PC-3 (cell line): Measurements from ENCODE around the gene BIRC5.
A peak's percentile ranks its signal among the peaks of the same experiment; 100 is the strongest.

ENCODE experiments used
- EZH2 ChIP-seq: fragments of 300-600 bp; sonication (generic); IDR thresholded peaks from one replicate; pipeline ENCODE4 v1.6.1; 2017; ENCODE audit warnings: antibody characterized with exemption, mild to moderate bottlenecking, low read length; ENCODE audit not compliant: unreplicated experiment
- TF ChIP-seq, protein P1 (sequence below): fragments of 300-600 bp; sonication (generic); conservative IDR thresholded peaks from 2 replicates; pipeline ENCODE4 v1.5.1; 2017; ENCODE audit warnings: antibody characterized with exemption, low read depth, mild to moderate bottlenecking, low read length

DNA sequence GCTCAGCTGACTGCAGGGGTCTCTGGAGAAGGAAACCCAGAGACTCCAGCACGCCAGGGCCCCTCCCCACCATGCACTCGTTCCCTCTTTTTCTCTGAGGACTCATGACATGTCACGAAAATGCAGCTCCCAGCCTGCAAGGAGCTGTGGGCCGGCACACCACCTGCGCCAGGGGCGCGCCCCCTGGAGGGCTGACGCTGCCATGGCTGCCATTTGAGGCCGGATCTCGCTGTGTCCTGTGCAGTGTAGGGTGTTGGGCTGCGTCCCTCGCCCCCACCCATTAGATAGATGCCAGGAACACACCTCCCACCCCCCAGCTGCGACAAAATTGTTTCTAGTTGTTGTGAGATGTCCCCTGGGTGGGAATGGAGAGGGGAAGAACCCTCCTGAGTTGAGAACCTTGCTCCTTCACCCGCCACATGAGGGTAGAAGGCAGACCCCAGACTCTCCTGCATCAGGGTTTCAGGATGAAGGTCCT, 37.5 kb upstream of the BIRC5 start:
- TF ChIP-seq, protein P1, sequence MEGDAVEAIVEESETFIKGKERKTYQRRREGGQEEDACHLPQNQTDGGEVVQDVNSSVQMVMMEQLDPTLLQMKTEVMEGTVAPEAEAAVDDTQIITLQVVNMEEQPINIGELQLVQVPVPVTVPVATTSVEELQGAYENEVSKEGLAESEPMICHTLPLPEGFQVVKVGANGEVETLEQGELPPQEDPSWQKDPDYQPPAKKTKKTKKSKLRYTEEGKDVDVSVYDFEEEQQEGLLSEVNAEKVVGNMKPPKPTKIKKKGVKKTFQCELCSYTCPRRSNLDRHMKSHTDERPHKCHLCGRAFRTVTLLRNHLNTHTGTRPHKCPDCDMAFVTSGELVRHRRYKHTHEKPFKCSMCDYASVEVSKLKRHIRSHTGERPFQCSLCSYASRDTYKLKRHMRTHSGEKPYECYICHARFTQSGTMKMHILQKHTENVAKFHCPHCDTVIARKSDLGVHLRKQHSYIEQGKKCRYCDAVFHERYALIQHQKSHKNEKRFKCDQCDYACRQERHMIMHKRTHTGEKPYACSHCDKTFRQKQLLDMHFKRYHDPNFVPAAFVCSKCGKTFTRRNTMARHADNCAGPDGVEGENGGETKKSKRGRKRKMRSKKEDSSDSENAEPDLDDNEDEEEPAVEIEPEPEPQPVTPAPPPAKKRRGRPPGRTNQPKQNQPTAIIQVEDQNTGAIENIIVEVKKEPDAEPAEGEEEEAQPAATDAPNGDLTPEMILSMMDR = peak; percentile 83
- no peak for TF ChIP-seq EZH2
